Measurements from ENCODE around the gene RUFY2.
"Not testable (repeated sequence)": the region's sequence is repeated elsewhere in the genome, so short reads cannot be mapped to it uniquely, and the experiment has no call there.

The RUFY2 gene

GRCh38 chr10:68406815-68407548, at the start of gene RUFY2:
Gene RUFY2 (minus strand): TSS chr10:68407277. CDS start chr10:68407189, 88 bp downstream.
- peak; percentile 54 to 58 for DNase-seq (ENCODE audit: low read depth in 2 of 2)

GRCh38 chr10:68449698-68450097, 42.6 kb upstream of the RUFY2 start:
- not testable (repeated sequence) for DNase-seq (ENCODE audit: low read depth in 2 of 2)

GRCh38 chr10:68446179-68446578, 39.1 kb upstream of the RUFY2 start:
- no peak for DNase-seq (ENCODE audit: low read depth in 2 of 2)

GRCh38 chr10:68442971-68443370, 35.9 kb upstream of the RUFY2 start:
- DNase-seq (ENCODE audit: low read depth in 2 of 2) = no peak

- no peak for DNase-seq (ENCODE audit: low read depth in 2 of 2)
Observed at GRCh38 chr10:68440898-68441297, 33.8 kb upstream of the RUFY2 start.

- DNase-seq (ENCODE audit: low read depth in 2 of 2) = no peak
Observed at GRCh38 chr10:68435803-68436202, 28.7 kb upstream of the RUFY2 start.

- DNase-seq (ENCODE audit: low read depth in 2 of 2) = no peak
Observed at GRCh38 chr10:68434657-68435056, 27.6 kb upstream of the RUFY2 start.

- DNase-seq (ENCODE audit: low read depth in 2 of 2) = no peak
Observed at GRCh38 chr10:68428396-68429104, 21.5 kb upstream of the RUFY2 start.

- DNase-seq (ENCODE audit: low read depth in 2 of 2) = no peak
Observed at GRCh38 chr10:68424454-68425014, 17.5 kb upstream of the RUFY2 start.

- DNase-seq (ENCODE audit: low read depth in 2 of 2) = no peak
Observed at GRCh38 chr10:68423522-68423921, 16.4 kb upstream of the RUFY2 start.

- no peak for DNase-seq (ENCODE audit: low read depth in 2 of 2)
Observed at GRCh38 chr10:68419376-68419775, 12.3 kb upstream of the RUFY2 start.

GRCh38 chr10:68408898-68409518, 1.9 kb upstream of the RUFY2 start:
- DNase-seq (ENCODE audit: low read depth in 2 of 2) = no peak

GRCh38 chr10:68406111-68406814, 814 bp downstream of the RUFY2 start:
- DNase-seq (ENCODE audit: low read depth in 2 of 2) = no peak

GRCh38 chr10:68403701-68404100, 3.4 kb downstream of the RUFY2 start:
- DNase-seq (ENCODE audit: low read depth in 2 of 2) = no peak

- DNase-seq (ENCODE audit: low read depth in 2 of 2) = no peak
Observed at GRCh38 chr10:68402276-68402675, 4.8 kb downstream of the RUFY2 start.

- DNase-seq (ENCODE audit: low read depth in 2 of 2) = no peak
Observed at GRCh38 chr10:68397005-68397404, 10.1 kb downstream of the RUFY2 start.

GRCh38 chr10:68385740-68386139, 21.3 kb downstream of the RUFY2 start:
- no peak for DNase-seq (ENCODE audit: low read depth in 2 of 2)

GRCh38 chr10:68371604-68372003, 35.5 kb downstream of the RUFY2 start:
- DNase-seq (ENCODE audit: low read depth in 2 of 2) = no peak

- DNase-seq (ENCODE audit: low read depth in 2 of 2) = no peak
Observed at GRCh38 chr10:68367121-68367520, 40.0 kb downstream of the RUFY2 start.

- DNase-seq (ENCODE audit: low read depth in 2 of 2) = no peak
Observed at GRCh38 chr10:68366600-68366999, 40.5 kb downstream of the RUFY2 start.

GRCh38 chr10:68365611-68366010, 41.5 kb downstream of the RUFY2 start:
- no peak for DNase-seq (ENCODE audit: low read depth in 2 of 2)

Data from stimulated activated CD8-positive, alpha-beta memory T cell treated with anti-CD3 and anti-CD28 coated beads, Interleukin-2, amount 100 ng/mL, for 1 hour (primary cell).